CD4-positive, alpha-beta T cell treated with Interferon alpha-2 for 1 hour (primary cell): ENCODE data around the gene IRF1.

Source experiments
- DNase-seq, 2 donors: peaks; one replicate each; pipeline ENCODE4 v3.0.0-alpha.2; 2020 to 2022

The IRF1 gene

DNA sequence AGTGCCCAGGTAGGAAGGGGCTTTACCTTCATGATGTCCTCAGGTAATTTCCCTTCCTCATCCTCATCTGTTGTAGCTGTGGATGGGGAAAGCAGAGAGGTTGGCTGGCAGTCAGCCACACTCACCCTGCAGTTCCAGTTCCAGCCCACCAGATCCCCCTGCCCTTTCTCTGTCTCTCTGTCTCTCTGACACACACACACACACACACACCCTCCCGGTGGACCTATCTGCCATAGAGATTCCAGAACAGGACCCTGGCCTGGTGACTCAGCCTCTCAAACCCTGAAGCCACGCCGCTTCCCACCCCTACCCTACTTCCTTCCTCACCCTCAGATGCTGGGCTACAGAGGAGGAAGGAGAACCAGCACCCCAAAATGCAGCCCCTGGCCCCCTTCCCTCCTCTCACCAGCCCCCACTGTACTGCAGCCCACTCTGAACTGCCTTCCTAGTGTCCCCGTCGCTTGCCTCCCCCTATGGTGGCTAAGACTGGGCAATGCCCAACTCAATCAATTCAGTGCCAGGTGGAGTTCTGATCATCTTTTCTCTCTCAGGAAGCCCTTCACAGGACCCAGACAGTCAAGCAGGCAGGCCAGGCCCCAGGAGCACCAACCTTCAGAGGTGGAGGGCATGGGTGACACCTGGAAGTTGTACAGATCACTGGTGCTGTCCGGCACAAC lies 4.8 kb downstream of the IRF1 start:
- DNase-seq, result peak in 1 of 2 donors; percentile 52

DNA sequence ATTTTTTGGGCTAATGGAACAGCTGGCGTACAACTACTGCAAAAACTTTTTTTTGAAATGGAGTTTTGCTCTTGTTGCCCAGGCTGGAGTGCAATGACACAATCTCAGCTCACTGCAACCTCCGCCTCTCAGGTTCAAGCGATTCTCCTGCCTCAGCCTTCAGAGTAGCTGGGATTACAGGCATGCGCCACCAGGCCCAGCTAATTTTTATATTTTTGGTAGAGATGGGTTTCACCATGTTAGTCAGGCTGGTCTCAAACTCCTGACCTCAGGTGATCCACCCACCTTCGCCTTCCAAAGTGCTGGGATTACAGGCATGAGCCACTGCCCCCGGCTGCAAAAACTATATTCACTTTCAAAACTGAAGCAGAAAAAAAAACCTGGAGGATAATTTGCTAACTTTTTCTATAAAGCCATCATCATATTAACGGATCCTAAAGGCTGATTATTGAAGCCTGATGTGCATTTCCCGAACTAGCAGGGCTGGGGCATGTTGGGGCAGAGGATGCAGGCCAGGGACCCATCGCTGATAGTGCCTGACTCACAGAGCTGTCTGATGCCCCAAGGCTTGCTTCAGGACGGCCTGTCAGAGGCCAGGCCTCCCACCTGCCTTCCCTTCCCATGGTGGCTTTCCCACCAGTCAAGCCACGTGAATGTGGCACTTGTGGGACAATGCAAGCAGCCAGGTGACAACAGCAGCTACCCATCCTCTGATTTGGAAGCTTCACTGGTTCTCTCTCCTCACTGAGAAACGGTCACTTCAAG lies 5.5 kb downstream of the IRF1 start:
- DNase-seq, result peak in 1 of 2 donors; percentile 52

DNA sequence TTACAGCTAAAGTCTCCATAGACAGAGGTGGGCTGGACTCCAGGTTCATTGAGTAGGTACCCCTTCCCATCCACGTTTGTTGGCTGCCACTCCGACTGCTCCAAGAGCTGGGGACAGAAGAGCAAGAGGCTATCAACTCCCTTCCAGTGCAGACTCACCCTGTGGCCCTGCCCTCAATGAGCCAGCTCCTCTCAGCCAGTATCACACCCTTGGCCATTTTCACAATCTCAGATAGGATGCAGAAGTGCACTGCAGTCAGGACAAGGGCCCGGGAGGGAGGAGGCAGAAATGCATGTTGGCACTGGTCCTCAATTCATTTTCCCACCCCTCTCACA lies 6.2 kb downstream of the IRF1 start:
- DNase-seq, result no peak

DNA sequence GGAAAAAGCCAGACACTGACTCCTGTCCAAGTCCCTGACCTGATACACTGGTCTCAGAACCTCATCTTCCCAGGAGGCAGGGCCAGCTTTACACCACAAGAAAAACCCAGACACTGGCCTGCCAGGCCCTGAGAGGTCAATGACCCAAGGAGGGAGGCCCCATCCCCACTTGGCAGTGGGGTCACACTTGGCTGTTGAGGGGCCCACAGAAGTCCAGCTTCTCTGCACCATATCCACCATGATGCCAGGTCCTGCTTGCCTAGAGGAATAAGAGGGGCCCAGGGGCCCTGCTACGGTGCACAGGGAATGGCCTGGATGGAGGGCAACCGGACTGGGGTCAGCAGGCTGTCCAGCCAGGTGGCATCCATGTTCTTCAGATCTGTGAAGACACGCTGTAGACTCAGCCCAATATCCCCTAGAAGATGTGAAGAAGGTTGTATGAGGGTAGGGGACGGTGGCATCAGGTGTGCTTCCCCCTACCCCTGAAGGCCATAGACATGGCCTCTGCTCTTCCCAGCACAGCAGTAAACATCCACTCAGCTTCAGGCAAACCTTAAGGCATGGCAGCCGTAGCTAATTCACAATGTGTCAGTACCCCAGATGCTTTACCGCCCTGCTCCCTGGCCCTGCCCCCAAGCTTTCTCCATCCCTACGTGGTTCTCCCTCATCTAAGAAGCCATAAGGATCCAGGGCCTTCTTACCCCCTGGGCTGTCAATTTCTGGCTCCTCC lies 6.7 kb downstream of the IRF1 start:
- peak in 1 of 2 donors; percentile 45 for DNase-seq

DNA sequence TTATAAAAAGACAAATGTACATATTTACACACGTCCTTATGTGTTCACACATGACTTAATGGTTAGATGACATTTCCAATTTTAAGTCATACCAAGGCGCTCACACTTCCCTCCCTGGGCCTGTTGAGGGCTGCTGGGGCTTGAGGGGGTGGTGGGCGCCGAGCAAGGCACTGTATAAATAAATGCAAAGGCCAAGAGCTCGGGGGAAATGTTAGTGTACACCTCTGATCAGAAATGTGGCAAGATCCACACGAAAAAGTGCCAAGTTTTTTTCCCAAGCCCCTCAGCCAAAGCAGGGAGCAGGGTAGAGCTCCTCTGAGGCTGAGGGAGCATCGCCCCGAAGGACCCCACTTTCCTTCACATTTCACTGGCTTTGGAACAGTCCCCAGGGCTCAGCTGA lies 7.5 kb downstream of the IRF1 start:
- DNase-seq, result peak in 1 of 2 donors; percentile 48

DNA sequence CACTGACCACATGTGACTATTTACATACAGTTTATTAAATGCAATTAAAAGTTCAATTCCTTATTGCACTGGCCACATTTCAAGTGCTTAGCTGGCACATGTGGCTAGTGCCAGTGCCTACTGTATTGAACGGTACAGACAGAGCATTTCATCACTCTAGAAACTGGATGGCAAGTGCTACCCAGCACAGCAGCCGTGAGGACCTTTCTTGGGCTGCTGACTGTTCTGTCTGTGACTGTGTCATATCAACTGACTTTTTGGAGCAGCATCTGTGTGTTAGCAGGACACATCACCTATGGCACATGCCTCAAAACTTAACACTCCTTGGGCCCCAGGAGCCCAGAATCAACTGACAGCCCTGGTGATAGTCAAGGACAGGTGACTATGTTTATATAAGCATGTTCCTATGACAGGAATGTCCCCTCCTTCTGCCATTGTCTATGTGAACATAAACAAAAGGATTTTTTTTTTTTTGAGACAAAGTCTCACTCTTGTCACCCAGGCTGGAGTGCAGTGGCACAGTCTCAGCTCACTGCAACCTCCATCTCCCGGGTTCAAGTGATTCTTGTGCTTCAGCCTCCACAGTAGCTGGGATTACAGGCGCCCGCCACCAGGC lies 8.9 kb downstream of the IRF1 start:
- peak; percentile 66 to 72 for DNase-seq

DNA sequence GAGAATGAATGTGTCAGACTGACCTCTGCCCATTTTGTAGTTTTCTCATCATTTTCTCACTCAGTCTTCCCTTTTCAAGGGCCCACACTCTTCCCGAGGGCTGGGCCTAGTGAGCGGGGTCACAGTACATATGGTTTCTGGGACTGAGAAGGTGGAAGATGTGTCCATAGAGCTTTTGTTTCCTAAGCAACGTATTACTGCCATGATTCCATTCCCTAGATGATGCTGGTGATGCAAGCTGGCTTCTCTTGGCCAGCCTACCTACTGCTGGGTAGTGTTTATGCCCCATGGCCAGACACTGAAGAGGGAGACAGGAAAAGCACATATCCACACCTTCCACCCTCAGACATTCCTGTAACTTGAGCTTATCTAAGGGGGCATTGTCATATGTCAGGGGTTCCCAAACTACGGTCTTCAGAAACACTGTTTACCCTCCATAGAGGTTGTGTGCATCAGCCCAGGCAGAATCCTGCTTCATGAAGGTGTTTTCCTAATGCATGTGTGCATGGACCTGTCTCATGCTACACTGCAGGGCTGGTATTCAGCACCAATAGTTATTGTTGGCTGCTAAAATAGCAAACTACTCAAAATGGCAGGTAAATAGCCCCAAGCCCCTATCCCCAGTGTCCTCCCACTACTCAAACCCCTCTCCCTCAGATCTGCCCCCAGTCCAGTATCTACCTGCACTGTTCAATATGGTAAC lies 9.5 kb downstream of the IRF1 start:
- DNase-seq, result peak; percentile 68 to 73

DNA sequence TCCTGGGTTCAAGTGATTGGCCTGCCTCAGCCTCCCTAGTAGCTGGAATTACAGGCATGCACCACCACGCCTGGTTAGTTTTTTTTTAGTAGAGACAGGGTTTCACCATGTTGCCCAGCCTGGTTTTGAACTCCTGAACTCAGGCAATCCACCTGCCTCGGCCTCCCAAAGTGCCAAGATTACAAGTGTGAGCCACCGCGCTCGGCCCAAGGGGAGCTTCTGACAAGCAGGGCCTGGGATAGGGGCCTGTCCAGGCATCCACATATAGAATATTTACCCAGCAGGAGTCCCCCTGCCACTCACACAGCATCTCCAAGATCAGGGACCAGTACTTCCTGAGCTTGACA lies 10.1 kb downstream of the IRF1 start:
- DNase-seq, result peak in 1 of 2 donors; percentile 67

DNA sequence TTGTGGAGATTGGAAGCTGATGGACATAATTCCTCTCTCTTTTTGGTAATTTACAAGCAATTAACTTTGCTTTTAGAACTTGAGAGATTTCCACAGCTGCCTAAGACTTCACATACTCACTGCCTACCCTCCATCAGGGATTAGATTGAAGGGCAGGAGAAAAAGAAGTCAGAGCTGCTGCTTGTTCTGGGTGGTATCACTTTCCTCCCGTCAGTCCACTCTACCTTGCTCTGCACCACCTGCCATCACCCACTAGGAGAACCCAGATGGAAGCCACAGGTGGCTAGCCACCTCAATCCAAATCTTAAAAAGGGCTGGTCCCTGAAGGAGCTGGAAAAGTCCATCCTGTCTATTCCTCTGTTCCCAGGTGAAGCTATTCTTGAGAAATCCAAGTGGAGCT lies 10.5 kb downstream of the IRF1 start:
- DNase-seq, result peak; percentile 73 to 79

DNA sequence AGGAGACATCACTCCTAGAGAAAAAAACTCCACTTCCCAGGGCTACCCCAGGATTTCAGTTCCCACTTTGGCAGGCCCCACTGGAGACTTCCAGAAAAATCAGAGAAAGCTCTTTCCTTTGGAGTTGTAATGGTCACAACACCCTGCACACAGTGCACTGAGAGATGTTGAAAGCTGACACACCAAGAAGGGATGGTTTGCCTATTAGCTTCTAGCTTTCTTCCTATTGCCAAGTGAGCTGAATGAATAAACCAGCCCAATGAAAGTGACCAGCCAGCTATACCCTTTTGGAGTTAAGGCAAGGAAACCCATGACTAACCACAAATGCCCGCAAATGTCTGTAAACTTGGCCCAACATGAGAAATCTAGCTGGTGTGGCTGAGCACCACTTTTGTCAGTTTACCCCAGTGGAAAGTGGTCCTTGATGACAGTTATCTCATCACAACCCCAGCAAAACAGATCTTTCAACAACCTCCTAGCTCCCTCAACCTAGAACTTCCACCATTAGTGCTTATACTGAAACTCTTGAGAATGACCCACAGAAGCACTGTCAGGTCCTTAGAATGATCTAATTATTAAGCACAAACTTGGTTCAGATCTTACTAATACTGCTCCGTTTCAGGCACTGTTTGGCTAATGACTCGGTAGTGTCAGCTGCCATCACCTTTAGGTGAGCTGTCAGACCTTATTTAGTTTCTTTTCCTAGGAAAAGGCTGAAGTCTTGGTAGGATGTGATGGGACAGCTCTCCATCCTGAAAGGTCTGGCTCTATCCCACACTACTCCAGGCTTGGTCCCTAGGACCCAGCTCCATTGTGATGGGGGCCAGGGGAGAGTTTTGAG lies 11.2 kb downstream of the IRF1 start:
- peak; percentile 66 to 77 for DNase-seq

DNA sequence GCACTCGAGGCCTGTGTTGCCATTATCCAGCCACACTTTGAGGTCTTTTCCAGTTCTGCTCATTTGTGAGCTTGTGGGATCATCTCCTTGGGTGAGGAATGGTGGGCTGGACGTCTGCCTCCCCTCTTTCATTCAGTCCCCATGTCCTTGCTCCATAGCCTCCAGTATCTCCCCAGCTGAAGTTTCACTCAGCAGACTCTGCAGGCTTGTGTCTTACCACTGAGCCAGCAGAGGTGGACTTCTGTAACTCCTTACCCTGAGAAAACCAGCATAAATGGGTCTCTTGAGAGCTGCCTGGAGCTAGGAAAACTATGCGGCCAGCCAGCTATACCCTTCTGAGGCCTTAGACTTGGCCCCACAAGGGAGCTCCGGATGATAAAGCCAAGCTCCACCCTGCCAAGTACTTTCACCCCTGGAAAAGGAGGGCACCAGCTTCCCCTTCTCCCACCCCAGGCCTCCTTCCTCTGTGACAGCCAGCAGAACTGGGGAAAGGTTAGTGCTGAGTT lies 12.2 kb downstream of the IRF1 start:
- DNase-seq, result peak; percentile 62 to 78

DNA sequence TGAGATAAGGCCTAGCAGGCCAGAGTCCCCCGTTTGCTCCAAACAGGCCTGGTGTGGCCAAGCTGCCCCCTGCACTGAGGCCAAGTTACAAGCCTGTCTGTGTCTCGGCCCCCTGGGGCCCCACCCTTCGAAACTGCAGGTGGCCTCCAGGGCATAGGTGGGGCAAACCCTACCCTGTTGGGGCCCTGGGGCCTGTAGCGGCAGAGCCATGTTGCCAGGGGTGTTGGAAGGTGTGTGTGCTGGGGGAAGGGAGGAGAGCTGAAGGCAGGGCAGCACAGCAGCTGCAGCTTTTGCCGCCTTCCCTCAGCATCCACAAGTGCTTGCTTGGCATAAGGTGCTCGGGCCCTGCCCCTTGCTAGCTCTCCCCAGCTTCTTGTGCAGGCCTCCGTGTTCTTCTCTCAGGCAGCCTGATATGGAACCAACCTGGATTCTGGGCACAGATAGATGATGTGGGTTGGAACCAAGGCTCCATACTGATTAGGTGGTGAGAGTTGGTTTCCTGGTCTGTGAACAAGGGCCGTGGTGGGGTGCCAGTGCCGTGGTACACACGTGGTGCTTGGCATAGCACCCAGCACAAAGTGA lies 12.7 kb downstream of the IRF1 start:
- peak; percentile 68 to 78 for DNase-seq

DNA sequence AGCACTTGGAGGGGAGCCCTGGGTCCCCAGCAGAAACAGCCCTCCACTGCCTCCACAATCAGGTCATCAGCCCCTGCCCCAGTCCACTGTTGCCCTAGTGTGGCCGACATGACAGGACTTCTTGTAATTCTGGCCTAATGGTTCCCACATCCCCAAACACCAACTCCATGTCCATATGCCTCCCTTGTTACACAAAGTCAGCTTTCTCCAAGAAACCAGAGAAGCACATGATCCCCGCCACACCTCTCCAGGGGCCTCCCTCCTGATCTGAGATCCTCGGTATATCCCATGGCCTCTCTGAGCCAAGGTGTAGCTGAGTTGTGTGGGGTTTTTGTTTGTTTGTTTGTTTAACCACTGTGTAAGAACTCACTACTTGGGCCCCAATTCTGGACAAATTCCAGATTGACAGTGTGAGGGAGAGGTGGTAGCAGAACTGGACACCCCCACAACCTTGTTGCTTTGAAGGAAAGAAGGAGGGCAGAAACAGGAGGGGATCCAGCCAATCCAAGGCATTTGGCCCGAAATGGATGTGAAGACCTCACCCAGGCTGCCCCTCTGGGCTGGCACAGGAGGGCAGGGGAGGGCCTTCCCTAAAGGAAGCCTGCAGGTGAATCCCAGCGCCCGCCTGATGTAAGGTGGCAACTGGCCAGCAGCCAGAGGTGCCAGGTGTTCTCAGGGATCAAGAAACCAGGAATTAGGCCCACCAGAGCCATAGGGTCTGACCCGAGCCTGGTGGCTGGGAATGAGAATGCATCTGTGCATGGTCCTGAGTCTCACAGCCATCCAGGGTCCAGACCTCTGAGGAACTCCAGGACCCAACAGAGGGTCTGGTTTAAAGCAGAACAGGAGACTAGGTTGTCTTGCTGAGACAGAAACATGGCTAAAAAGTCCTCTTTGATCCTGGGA lies 13.4 kb downstream of the IRF1 start:
- peak; percentile 46 to 70 for DNase-seq

DNA sequence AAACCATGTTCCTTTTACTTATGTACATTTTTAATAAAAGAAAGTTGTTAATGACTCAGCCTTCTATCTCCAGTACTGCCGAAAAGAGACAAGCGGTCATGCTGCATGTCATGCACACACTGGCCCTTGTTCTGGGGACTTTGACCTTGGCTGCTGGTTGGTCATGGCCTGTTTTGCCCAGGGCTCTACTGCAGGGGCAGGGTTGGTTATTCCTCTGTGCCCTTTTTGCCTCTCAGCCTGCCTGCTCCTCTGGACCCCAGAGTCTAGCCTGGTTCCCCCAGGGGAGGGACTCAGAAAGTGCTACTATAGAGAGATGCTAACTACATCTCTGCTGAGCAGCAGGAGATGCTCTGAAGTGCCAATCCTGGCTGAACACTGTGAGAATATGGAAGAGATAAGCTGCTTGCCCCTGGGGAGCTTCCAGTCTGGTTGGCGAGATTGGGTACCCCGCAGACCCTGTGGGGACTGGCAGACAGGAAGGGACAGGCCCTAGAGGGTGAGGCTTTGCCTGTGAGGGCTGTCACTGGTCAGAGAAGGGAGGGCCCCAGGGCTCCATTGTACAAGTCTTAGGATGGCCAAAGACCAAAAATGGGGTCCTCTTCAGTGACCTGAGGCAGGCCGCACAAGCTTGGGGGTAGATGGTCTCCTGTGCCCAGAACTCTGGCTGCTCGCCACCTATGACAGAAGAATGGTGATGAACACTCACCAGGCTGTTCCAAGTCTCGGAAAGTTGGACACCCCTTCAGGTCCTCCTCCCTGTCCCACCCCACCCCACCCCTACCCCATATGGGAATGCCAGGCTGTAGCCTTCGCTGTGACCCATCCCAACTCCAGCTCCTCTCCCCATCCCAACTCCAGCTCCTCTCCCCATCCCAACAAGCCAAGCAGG lies 14.3 kb downstream of the IRF1 start:
- DNase-seq, result peak in 1 of 2 donors; percentile 62

DNA sequence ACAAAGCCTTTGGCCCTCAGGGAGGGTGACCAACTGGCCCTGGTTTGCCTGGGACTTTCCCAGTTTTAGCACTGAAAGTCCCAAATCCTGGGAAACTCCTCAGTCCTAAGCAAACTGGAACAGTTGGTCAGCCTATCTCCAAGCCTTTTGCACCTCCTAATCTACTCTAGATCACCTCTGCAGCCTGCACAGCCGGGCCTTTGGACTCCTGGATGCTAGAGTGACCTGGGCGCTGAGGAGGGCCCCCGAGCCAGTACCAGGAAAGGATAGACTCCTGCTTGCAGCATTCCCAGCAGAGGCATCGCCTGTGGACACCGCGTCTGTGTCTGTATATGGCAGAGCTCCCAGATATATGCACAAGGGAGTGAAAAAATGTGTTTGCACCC lies 15.1 kb downstream of the IRF1 start:
- peak in 1 of 2 donors; percentile 54 for DNase-seq

DNA sequence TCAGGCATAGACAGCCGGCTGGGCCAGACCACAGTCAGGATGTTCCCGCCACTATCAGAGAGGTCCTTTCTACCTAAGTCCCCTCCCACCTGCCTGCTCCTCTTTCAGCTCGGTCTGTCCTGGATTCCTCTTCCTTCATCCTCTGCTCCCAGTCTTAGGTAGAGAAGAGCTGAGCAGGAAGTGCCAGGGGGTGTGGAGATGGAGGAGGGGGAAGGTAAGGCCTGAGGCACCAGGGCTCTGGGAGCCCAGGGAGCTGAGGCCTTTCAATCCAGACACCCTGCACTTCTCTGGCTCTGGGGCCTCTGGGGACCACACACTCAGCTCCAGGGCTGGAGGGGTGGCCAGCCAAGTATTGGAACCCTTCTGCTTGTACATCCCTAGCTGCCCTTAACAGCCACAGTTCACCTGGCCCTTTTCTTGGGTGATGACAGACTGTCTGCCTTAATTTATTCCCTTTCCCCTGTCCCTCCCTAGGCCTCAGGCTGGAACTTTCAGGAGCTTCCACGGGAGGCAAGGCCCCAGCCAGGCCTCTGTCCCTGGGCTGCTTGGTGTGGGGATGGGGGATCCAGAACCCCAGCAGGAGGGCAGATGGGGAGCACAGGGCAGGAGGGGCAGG lies 15.6 kb downstream of the IRF1 start:
- DNase-seq, result peak in 1 of 2 donors; percentile 56

DNA sequence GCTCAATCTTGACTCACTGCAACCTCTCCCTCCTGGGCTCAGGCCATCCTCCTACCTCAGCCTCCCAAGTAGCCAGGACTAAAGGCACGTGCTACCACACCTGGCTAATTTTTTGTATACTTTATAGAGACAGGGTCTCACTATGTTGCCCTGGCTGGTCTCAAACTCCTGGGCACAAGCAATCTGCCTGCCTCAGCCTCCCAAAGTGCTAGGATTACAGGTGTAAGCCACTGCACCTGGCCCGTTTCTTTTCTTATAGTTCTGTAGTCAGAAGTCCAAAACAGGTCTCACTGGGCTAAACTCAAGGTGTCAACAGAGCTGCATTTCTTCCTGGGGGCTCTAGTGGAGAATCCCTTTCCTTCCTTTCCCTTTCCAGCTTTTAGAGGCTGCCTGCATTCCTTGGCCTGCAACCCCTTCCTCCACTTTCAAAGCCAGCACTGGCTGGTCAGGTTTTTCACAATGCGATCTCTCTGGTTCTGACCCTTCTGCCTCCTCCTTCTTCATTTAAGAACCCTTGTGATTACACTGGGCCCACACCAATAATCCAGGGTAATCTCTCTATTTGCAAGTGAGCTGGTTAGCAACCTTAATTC lies 16.3 kb downstream of the IRF1 start:
- peak in 1 of 2 donors; percentile 45 for DNase-seq

DNA sequence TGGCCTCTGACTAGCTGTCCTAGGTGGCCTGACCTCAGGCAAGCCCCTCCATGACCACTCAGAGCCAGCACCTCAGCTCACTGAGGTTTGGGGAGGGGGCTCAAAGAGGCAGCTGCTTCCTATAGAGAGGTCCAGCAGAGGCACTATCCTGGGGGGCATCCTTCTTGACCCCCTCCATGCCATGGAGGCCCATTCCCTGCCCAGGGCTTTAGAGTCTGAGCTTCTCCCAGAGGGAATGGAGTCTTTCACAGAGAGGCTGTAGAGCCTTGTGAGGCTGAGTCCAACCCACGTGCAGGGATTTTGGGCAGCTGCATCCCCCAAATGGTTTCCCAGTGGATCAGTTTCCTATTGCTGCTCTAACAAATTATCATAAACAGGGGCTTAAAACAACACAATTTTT lies 16.9 kb downstream of the IRF1 start:
- DNase-seq, result peak in 1 of 2 donors; percentile 39
